Loucy (cell line): ENCODE results near the gene LRRC45.
A peak's percentile ranks its signal among the peaks of the same experiment; 100 is the strongest.
"Not testable (repeated sequence)": the region's sequence is repeated elsewhere in the genome, so short reads cannot be mapped to it uniquely, and the experiment has no call there.

Source experiments
- H2AFZ ChIP-seq: fragments of 200-600 bp; sonication (generic); 2 replicates; pipeline ENCODE4 v1.6.0; 2016; ENCODE audit warnings: antibody characterized with exemption, mild to moderate bottlenecking, low read length, moderate library complexity
- H3F3A ChIP-seq: fragments of 200-600 bp; 2 replicates; pipeline ENCODE4 v1.6.0; 2016; ENCODE audit warnings: antibody characterized with exemption, low read depth, mild to moderate bottlenecking
- H3K27me3 ChIP-seq: fragments of 200-600 bp; sonication (generic); 2 replicates; pipeline ENCODE4 v1.6.1; 2014; ENCODE audit warnings: low read length, mild to moderate bottlenecking; ENCODE audit not compliant: insufficient read depth, poor library complexity, severe bottlenecking
- H3K36me3 ChIP-seq: fragments of 200-600 bp; sonication (generic); 2 replicates; pipeline ENCODE4 v1.6.1; 2016; ENCODE audit warnings: low read length; ENCODE audit not compliant: insufficient read depth
- H3K4me1 ChIP-seq: fragments of 200-600 bp; sonication (generic); 2 replicates; pipeline ENCODE4 v1.5.1; 2014; ENCODE audit warnings: low read length, mild to moderate bottlenecking; ENCODE audit not compliant: insufficient read depth, poor library complexity, severe bottlenecking
- H3K4me2 ChIP-seq: fragments of 200-600 bp; sonication (generic); 2 replicates; pipeline ENCODE4 v1.6.0; 2014; ENCODE audit warnings: antibody characterized with exemption, low read length, low read depth, mild to moderate bottlenecking; ENCODE audit not compliant: poor library complexity, severe bottlenecking
- H3K4me3 ChIP-seq: fragments of 200-600 bp; sonication (generic); 2 replicates; pipeline ENCODE4 v1.5.1; 2014; ENCODE audit warnings: low read length, mild to moderate bottlenecking, mixed read lengths; ENCODE audit not compliant: poor library complexity, severe bottlenecking
- H3K79me2 ChIP-seq: fragments of 200-600 bp; sonication (generic); 2 replicates; pipeline ENCODE4 v1.6.1; 2014; ENCODE audit warnings: low read length; ENCODE audit not compliant: insufficient read depth
- H3K9ac ChIP-seq: fragments of 200-600 bp; sonication (generic); 2 replicates; pipeline ENCODE4 v1.6.0; 2014; ENCODE audit warnings: mild to moderate bottlenecking, low read depth, low read length, moderate library complexity; ENCODE audit not compliant: poor library complexity, severe bottlenecking
- H3K9me2 ChIP-seq: fragments of 200-600 bp; sonication (generic); replicated peaks from 2 replicates; pipeline ENCODE4 v1.6.1; 2016; ENCODE audit warnings: low read depth, low read length, mixed read lengths
- H3K9me3 ChIP-seq: fragments of 200-600 bp; sonication (generic); 2 replicates; pipeline ENCODE4 v1.6.1; 2014; ENCODE audit warnings: mild to moderate bottlenecking, antibody characterized with exemption, low read length, low read depth; ENCODE audit not compliant: insufficient read depth
- H4K20me1 ChIP-seq: fragments of 200-600 bp; sonication (generic); 2 replicates; pipeline ENCODE4 v1.6.0; 2014; ENCODE audit warnings: antibody characterized with exemption, low read length, mild to moderate bottlenecking; ENCODE audit not compliant: insufficient read depth, poor library complexity, severe bottlenecking
- EZH2phosphoT487 ChIP-seq: fragments of 200-600 bp; IDR thresholded peaks from 2 replicates; pipeline ENCODE4 v1.6.1; 2018; ENCODE audit warnings: antibody characterized with exemption, mild to moderate bottlenecking, moderate library complexity, borderline replicate concordance
- TF ChIP-seq, protein P1 (sequence below): fragments of 200-600 bp; sonication (generic); conservative IDR thresholded peaks from 2 replicates; pipeline ENCODE4 v1.5.1; 2014; ENCODE audit warnings: mild to moderate bottlenecking, antibody characterized with exemption, low read length

LRRC45 gene

DNA sequence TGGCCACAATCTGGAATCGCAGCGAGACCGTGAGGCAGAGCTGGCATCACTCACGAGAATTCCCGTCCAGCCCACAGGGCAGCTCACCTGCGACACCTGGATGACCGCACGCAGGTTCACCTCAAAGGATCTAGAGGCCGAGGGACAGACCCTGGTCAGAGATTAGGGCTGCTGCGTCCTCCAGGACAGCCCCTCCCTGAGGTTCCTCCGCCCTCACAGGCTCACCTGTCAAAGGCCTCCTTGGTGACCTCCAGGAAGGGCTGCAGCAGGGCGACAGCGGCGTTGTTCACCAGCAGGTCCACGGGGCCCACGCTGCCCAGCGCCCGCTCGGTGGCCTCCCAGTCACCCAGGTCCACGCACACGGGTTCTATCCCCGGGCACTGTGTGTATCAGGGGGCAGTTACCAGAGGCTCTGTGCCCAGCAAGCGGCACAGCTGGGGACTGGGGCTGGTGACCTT, 13.6 kb downstream of the LRRC45 start:
- Histone ChIP-seq H4K20me1 (peaks cover 7% of the 10 kb centered on the region), H3K36me3 (no peaks in the 10 kb centered on the region), H3K4me2 (peak overlapping the region; percentile 94), H3K4me3 (peak overlapping the region; percentile 90), H3K79me2 (peaks cover 7% of the 10 kb centered on the region; the same call in 1 of the 2 replicates), H3K9ac (peak overlapping the region; percentile 89), H3K9me3 (no peaks in the 10 kb centered on the region), H3K9me2 (no peaks in the 10 kb centered on the region), H3K4me1 (peaks cover 11% of the 10 kb centered on the region), H3F3A (no peaks in the 10 kb centered on the region), H2AFZ (no peak overlapping the region; the same call in 1 of the 2 replicates), H3K27me3 (no peaks in the 10 kb centered on the region)
- no peak for TF ChIP-seq EZH2phosphoT487
- TF ChIP-seq, protein P1, sequence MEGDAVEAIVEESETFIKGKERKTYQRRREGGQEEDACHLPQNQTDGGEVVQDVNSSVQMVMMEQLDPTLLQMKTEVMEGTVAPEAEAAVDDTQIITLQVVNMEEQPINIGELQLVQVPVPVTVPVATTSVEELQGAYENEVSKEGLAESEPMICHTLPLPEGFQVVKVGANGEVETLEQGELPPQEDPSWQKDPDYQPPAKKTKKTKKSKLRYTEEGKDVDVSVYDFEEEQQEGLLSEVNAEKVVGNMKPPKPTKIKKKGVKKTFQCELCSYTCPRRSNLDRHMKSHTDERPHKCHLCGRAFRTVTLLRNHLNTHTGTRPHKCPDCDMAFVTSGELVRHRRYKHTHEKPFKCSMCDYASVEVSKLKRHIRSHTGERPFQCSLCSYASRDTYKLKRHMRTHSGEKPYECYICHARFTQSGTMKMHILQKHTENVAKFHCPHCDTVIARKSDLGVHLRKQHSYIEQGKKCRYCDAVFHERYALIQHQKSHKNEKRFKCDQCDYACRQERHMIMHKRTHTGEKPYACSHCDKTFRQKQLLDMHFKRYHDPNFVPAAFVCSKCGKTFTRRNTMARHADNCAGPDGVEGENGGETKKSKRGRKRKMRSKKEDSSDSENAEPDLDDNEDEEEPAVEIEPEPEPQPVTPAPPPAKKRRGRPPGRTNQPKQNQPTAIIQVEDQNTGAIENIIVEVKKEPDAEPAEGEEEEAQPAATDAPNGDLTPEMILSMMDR = no peak

DNA sequence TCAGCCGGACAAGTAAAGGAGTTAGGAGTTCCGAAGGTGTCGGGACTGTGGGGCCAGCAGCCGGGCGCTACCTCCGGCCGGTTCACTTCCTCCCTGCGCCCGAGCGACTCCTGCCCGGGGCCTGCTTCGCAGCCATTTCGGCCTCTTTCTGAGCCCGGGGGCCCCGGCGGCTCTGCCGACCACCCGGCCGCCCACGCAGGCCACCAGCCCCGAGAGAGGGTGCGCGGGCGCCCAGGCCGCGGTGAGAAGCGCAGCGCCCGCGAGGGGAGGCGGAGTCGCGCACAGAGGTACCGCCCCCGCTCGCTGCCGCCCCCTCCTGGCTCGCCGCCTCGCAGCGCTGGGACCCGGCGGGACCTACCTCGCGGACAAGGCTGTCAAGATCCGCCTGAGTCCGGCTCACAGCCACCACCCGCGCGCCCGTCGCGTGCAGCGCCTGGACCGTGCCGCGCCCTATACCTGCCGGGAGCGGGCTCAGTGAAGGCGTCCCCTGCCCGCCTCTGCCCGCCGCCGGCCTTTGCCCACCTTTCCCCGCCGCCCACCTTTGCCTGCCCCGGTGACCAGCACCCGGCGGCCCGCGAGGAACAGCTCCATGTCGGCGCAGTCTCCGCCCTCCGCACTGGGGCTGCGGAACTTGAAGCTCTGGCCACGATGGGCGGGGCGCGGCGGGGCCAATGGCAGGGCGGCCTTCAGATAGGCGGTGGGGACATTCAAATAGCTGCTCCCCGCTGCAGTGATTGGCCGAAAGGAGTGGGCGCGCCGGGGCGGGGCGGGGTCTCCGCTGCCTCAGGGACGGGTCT, 14.2 kb downstream of the LRRC45 start, which contains the start of gene DCXR:
Gene DCXR (minus strand): TSS at position 606 of the 797 bp plus-strand sequence. CDS start 15 bp downstream, at position 591.
- H3K4me1 ChIP-seq = peaks cover 8% of the 10 kb centered on the region
- no peaks in the 10 kb centered on the region for H3F3A ChIP-seq
- peak within 1 kb of the TSS; percentile 94 for H3K4me2 ChIP-seq

DNA sequence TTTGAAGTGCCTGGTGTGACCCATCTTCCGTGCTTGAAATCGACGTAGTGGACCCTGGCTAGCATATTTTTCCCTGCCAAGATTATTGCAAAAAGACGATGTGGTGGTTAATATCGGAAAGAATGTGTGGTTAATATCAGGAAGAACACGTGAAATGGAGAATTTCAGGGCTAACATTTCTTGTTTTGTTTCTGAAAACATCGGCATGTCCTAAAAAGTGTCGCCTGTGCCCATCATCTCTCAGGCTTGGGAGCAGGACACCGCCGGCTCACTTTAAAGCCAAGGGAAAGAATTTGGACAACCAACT, 14.7 kb downstream of the LRRC45 start:
- peak overlapping the region; percentile 94 for H3K4me2 ChIP-seq
- H3F3A ChIP-seq = no peaks in the 10 kb centered on the region
- H3K9me2 ChIP-seq = no peaks in the 10 kb centered on the region
- TF ChIP-seq, protein P1 = no peak
- TF ChIP-seq EZH2phosphoT487 = no peak
- H2AFZ ChIP-seq = peak overlapping the region; percentile 79
- H3K27me3 ChIP-seq = no peaks in the 10 kb centered on the region
- no peaks in the 10 kb centered on the region for H3K36me3 ChIP-seq
- H3K79me2 ChIP-seq = peaks cover 7% of the 10 kb centered on the region; the same call in 1 of the 2 replicates
- peaks cover 7% of the 10 kb centered on the region for H4K20me1 ChIP-seq
- H3K4me1 ChIP-seq = peaks cover 8% of the 10 kb centered on the region
- H3K9me3 ChIP-seq = no peaks in the 10 kb centered on the region
- H3K9ac ChIP-seq = peak overlapping the region; percentile 89
- peak overlapping the region; percentile 90 for H3K4me3 ChIP-seq

More for the DNA sequence above, 14.2 kb downstream of the LRRC45 start, which contains the start of gene DCXR:
- H3K27me3 ChIP-seq = no peaks in the 10 kb centered on the region
- peaks cover 7% of the 10 kb centered on the region for H4K20me1 ChIP-seq
- H3K9me2 ChIP-seq = no peaks in the 10 kb centered on the region
- TF ChIP-seq, protein P1 = peak; percentile 67
- TF ChIP-seq EZH2phosphoT487 = no peak
- no peaks in the 10 kb centered on the region for H3K36me3 ChIP-seq
- peak within 1 kb of the TSS; percentile 89 for H3K9ac ChIP-seq
- H3K9me3 ChIP-seq = no peaks in the 10 kb centered on the region
- peak within 1 kb of the TSS; percentile 90 for H3K4me3 ChIP-seq
- peak within 1 kb of the TSS; percentile 79 for H2AFZ ChIP-seq
- H3K79me2 ChIP-seq = peaks cover 7% of the 10 kb centered on the region; the same call in 1 of the 2 replicates

DNA sequence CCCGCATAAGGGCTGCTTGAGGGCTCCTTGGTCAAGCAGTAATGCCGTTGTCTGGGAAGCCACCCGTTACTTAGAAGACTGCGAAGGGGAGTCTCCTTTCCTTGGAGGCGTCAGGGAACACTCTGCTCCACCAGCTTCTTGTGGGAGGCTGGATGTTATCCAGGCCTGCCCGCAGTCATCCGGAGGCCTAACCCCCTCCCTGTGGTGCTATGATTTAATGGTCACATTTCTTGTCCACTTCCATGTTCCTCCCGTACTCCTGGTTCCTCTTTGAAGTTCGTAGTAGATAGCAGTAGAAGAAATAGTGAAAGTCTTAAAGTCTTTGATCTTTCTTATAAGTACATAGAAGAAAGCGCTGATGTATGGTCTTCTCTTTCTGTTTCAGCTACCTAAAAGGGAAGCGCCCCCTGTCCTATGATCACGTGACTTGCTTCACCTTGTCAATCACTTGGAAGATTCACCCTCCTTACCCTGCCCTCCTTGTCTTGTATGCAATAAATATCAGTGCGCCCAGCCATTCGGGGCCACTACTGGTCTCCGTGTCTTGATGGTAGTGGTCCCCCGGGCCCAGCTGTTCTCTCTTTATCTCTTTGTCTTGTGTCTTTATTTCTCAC, 15.8 kb downstream of the LRRC45 start:
- H3K9ac ChIP-seq, H3K4me3 ChIP-seq, H3K9me3 ChIP-seq, H3K4me1 ChIP-seq, H3K4me2 ChIP-seq, H4K20me1 ChIP-seq, H3F3A ChIP-seq, H3K79me2 ChIP-seq, H3K9me2 ChIP-seq, H3K36me3 ChIP-seq, H2AFZ ChIP-seq, H3K27me3 ChIP-seq: not testable (repeated sequence)
